HG03565 (cell line): ENCODE measurements around the gene GRIA4.
"Not testable (repeated sequence)": the region's sequence is repeated elsewhere in the genome, so short reads cannot be mapped to it uniquely, and the experiment has no call there.

ENCODE experiments used
- ATAC-seq: cut with Tn5 transposase; IDR thresholded peaks from one replicate; pipeline ENCODE4 v1.9.1; 2021; ENCODE audit warnings: mild to moderate bottlenecking, moderate library complexity; ENCODE audit not compliant: unreplicated experiment

The GRIA4 gene

DNA sequence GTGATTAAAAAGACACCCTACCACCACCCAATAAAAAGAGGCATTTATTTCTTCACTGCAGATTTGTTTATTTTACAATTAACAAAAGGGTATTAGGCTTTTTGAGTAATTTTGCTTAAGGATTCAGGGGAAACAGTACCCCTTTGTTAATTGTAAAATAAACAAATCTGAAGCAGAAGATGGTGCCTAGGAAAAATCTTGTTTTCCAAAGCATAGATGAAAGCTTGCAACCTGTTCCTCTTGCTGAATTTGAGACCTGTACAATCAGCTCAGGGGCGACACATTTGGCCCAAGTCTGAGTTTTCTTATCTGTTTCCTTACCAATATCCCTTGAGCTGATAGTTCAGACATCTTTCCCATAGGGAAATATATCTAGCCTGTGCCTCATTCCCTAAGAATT, 171.9 kb downstream of the GRIA4 start:
- ATAC-seq = no peak

DNA sequence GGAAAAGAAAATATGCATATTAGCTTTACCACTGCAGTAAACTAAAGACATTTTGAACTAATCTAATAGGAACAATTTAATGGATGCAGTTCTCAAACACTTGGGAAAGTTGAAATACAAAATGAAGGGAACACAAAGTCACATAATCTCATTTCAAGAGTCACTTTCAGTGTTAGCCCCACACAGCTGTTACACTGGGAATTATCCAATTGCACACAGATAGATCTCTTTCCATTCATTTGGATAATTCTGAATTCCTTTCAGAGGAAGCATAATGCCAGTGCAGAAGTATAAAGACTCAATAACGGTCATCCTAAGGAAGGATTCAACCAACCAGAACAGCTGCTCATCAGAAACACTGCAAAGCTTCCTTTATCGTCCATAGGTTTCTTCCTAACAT, 173.3 kb downstream of the GRIA4 start:
- no peak for ATAC-seq

GRCh38 chr11:105785850-105786249, 176.0 kb downstream of the GRIA4 start:
- ATAC-seq = not testable (repeated sequence)

GRCh38 chr11:105786741-105787140, 176.9 kb downstream of the GRIA4 start:
- no peak for ATAC-seq

DNA sequence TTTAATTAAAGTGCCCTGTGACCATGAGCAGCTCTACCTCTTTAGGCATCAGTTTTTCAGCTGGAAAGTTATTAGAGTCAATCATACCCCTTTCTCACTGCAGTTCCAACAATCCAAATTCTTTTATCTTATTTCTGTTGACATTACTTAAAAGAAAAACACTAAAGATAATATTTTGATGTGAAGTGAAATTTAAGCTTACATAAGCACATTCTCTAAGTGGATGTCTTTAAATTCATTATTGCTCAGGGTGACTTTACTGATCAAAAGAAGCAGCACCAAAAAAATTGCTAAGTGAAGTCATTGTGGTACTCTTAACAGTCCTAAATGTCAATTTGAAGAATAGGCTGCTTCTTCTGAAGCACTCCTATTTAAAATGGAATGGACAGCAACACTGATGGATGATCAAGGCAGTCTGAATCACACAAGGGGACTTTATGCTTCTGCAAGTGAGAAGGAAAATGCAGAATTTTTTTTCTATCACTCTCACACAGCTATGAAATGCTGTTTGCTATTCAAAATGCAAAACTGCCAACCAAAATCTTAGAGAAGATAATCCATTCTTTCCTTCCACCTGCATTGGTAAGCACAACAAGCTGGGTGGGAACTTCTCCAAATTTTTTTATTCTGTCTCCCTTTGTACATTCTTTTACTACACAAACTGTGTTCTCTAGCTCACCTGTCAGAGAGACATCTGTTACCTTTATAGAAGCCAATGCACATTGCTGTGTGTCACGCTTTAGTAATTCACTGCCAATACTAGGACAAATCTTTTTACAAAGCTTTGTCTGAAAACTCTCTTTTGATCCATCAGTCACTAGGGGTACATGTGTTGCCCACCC, 179.9 kb downstream of the GRIA4 start:
- ATAC-seq = no peak

- ATAC-seq = no peak
These were observed 181.0 kb downstream of the GRIA4 start for GRCh38 chr11:105790840-105791239.

DNA sequence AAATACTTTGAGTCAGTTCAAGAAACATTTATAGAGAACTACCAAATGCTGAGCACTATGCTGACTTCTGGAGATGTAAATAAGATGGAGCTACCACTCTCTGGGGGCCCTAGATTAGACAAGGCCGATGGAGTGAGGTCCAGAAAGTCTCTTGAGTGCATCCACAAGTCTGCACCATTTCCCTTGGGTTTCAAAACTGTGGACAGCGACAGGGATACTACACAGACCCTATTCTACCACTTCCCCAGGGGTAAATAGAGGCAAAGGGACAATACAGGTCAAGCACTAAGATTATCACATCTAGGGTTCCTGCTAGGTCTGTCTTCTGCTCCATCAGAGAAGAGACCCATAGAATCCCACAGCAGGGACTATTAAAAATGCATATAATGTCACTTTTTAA, 183.2 kb downstream of the GRIA4 start:
- ATAC-seq = no peak

DNA sequence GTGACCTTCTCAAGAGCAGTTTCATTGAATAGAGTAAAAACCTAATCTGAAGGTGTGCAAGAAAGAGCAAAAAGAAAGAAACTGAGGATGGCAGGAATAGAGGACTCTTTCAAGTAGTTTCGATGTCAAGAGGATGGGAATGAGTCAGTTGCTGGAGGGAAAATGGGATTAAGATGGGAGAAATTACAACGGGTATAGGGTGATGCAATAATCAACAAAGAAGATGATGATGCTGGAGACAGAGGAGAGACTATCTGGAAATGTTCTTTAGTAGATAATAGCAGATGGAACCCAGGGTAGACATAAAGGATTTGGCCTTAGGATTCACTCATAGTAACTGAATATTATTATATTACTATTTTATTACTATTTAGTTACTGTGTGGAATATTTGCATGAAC, 189.4 kb downstream of the GRIA4 start:
- no peak for ATAC-seq

DNA sequence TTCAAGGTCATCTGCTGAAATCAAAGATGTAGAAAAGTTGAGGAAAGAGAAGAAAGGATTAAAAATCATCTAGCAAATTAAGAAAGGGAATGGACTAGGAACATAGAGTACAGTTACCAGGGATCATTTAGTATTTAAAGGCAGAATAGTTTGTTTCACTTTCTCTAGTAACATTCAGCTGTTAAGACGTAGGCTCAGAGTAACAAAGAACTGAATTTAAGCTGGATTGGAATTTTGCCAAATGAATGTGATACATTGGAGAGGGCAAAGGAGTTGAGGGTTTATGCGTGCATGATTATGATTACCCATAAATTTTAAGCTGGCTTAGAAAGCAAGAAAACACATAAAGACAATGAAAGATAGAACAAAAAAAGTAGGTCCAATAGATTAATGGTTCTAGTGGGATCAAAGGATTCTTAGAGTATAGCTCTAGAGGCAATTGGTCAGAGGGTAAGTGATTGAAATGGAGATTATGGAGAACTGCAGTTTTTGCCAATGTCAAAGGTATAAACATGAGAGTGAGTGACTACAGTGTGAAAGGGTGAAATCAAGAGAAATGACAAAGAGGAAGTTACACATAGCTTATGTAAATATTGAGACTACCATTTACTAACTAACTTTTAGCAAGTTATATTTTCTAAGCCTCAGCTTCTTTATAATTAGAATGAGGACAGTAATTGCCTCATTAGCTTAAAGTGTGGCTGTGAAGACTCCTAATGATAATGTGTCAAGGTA, 190.0 kb downstream of the GRIA4 start:
- no peak for ATAC-seq

GRCh38 chr11:105802390-105802789, 192.5 kb downstream of the GRIA4 start:
- no peak for ATAC-seq

DNA sequence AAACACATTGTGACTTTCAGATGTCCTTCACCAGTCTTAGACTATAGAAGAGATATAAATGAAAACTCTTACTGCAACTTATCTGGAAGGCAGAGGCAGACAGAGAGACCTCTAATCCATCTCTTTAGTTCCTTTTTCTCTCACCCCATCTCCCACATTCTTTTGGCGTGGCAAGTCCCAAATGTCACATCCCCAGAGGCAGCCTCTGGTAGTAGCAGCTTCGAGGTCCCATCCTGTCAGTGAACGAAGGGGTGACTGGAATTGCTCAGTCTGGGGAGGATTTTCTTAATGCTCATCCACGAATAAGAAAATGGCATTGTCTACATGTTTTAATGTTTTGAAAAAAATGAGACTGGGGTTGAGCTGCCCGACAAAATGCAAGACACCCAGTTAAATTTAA, 201.4 kb downstream of the GRIA4 start:
- no peak for ATAC-seq

GRCh38 chr11:105821372-105821771, 211.5 kb downstream of the GRIA4 start:
- no peak for ATAC-seq

DNA sequence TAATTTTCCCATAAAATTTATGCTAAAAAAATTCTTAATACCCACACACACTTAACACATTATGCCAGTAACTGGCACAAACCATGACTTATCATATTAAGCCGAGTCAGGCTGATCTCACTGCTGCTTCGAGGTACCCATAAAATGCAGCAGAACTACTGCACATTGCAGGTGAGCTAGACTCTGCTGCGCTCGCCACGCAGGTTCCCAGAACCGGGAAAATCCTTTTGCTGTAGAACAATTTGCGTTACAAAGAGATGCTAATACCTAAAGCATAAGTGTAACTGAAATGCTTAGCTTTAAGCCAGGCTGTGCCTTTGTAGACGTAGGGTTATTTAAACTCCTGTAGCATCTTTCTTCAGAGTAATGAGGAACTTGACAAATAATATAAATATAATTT, 211.9 kb downstream of the GRIA4 start:
- no peak for ATAC-seq

DNA sequence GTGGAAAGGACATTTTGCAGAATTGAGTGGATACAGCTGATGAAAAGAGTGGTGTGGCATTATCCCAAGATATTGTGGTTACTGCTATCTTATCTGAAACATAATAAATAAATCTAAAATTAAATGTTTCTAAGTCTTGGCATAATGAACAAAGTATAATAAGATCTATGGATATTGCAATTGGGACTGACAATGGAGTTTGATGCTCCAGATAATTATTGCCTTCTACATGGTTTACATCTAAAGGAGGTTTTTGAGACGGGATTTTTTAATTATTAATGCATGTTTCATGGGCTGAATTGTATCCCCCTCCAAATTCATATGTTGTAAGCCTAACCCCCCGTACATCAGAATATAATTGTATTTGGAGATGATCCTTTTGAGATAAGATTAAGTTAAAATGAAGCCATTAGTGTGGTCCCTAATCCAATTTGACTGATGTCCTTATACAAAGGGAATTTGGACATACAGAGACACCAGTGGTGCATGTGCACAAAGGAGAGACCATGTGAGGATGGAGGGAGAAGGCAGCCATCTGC, 213.7 kb downstream of the GRIA4 start:
- ATAC-seq = no peak

DNA sequence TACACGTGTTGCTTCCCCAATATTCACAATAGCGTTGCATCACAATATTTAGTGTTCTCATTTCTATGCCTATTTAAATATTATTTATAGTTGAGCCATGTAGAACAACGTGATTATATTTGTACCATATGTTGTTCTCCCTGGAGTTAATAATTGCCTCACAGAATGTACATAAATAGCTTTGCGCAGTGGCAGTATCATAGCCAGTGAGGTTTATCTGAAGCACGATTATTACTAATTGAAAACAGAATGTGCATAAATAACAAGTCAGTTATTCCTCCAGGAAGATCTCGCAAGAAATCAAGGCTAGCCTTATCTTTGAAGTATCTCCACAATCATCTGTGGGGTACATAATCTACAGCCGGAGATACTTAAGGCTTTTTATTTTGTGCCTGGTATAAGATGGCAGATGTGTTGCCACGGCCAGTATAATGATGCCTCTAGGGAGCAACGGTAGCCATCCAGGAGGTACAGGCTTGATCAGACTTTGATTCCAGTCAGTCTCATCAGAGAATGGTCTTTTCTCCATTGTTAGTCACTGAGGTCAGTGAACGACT, 214.7 kb downstream of the GRIA4 start:
- no peak for ATAC-seq

DNA sequence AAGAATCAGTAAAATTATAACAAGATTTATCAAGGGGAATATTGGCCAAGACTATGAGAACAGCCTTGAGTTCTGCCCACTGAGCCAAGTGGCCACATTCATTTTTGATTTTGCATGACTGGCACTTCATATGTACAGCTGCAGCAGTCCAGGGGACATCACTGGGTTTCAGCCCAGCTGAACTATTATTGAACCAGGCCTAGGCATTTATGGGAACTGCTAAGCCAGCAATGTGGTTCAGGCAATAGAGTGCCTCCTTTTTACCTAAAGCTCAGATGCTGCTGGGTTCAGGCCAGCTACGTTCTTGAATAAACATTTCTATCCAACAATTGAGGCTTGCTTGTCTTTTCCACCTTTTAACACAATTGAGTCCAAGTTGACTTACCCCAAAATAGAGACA, 215.3 kb downstream of the GRIA4 start:
- ATAC-seq = no peak

GRCh38 chr11:105827906-105828305, 218.0 kb downstream of the GRIA4 start:
- ATAC-seq = no peak

GRCh38 chr11:105829084-105829483, 219.2 kb downstream of the GRIA4 start:
- peak; percentile 100 for ATAC-seq

DNA sequence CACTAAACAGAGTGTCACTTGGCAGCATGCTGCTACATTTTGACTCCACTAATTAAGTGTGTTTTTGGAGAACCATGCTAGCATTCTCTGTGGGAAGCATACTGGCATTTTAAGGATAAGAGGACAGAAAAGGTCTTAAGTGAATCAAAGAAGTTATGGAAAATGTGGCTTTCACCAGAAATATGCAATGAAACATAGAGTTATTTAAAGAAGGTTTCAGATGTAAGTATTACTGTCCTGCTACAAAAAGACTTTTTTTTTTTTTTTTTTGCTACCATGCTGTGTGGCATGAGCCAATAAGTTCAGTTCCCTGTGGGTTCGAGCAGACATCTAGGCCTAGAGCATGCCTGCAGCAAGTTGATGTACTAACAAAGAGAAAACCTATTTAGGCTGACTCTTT, 224.6 kb downstream of the GRIA4 start:
- ATAC-seq = no peak

GRCh38 chr11:105838668-105839384, 229.0 kb downstream of the GRIA4 start:
- ATAC-seq = peak; percentile 79

GRCh38 chr11:105840391-105840790, 230.5 kb downstream of the GRIA4 start:
- no peak for ATAC-seq
